Activated CD4-positive, alpha-beta T cell treated with anti-CD3 and anti-CD28 coated beads, Interleukin-2, Interleukin-4, amounts not matched to agents 100 ng/mL and 50 ng/mL, durations not matched to agents 16 hours and 8 hours (primary cell): Measurements from ENCODE around the gene RGS11.
"Not testable (repeated sequence)": the region's sequence is repeated elsewhere in the genome, so short reads cannot be mapped to it uniquely, and the experiment has no call there.

ENCODE experiments used
- DNase-seq: peaks from one replicate; pipeline ENCODE4 v3.0.0-alpha.2; 2020; ENCODE audit warnings: low spot score

Gene RGS11

DNA sequence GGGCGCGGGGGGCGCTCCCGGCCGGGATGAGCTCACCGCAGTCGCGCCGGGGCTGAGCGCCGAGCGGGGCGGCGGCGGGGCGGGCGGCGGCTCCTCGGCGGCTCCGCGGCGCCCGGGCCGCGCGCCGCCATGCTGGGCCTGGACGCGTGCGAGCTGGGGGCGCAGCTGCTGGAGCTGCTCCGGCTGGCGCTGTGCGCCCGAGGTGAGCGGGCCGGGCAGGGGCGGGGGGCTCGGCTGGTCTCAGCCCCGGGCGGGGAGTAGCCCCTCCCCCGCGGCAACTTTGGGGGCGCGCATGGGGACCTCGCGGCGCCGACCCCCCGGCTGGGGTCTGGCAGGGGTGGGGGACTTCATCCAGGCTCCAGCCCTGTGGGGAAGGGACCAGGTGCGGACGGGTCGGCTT is 4.8 kb upstream of the RGS11 start, which contains the start of gene ARHGDIG:
ARHGDIG (plus strand) TSS at position 40 of the 400 bp plus-strand sequence; CDS start at position 130, 90 bp downstream.
- DNase-seq, result no peak

GRCh38 chr16:280005-280460 is 4.3 kb upstream of the RGS11 start:
- no peak for DNase-seq

DNA sequence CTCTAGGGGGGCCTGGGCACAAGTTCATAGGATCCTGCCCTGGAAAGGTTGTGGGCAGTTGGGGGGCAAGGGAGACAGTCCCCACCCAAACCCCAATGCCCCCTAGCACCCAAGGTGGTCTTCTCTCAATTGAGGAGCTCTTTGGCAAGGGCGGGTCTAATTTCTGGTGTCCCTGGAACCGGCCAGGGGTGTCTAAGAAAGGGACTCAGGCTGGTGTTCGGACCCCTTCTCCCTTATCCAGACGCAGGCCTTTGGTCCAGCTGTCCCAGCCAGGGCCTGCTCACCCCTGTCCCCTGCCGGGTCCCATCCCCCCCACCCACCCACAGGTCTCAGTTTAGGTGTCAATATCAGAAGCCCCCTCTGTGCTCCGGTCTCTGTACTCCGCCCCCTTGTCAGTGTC is 3.8 kb upstream of the RGS11 start:
- DNase-seq, result no peak

DNA sequence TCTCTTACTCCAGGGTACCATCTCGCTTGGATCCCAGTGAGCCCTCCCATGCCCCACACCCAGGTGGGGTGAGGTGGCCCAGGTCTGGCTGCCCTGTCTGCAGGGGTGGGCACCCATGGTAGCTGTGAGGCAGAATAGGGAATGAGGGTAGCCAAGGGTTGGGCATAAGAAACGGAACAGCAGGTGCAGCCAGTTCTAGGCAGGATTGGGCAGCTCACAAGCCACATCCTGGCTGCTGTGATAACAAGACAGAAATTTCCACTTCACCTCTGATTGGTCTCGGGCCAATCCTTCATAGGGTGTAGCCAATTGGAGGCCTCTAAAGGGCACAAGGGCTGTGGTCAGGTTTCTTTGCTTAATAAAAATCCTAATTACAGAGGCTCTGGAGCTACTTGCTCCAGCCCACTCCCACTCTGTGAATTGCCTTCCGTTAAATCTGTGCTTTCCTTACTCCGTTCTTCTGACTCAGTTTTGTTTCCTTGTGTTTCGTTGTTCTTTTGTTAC is 3.2 kb upstream of the RGS11 start:
- DNase-seq, result peak; percentile 49

- no peak for DNase-seq
These were observed 808 bp upstream of the RGS11 start for GRCh38 chr16:276426-277077.

- no peak for DNase-seq
These were observed 603 bp downstream of the RGS11 start for GRCh38 chr16:275041-275641.

- no peak for DNase-seq
These were observed 2.0 kb downstream of the RGS11 start for GRCh38 chr16:273547-274421.

DNA sequence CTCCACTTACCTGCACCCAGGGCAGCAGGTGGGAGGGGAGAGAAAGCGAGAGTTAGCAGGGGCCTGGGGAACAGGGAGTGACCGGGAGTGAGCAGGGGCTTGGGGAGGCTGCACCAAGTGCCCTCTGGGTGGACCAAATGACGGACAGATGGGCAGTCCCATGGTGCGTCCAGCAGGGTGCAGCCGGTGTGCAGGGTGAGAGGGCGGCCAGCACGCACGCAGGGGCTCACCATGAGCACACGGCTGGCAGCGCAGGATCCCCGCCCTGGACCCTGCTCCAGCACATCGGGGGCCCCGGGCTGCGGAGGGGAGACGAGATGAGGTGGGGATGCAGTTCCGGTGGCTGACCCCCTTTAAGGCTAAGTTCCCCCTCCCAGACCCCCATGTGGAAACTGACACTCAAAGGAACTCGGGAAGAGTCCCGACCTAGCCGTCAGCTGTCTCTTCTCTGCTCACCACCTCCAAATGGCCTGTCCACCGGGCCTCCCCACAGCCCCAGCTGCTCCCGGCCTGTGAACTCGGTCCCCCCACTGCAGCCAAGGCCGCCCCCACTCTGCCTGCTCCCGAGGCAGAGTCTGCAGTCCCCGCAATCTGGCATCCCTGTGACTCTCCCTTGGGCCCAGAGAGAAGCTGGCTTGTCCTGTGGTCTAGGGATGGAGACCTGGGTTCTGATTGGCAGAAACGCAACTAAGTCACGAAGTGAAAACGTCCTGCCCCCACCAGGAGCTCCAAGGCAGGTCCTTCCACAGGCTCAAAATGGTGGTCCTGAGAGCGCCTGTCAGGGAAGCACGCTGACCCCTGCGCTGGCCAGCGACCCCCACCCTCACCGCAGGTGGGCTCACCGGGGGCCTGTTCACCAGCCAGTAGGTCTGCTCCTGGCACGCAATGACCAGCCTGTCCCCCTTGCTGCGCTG is 2.9 kb downstream of the RGS11 start:
- DNase-seq, result no peak

- no peak for DNase-seq
These were observed 5.1 kb downstream of the RGS11 start for GRCh38 chr16:270381-271255.

DNA sequence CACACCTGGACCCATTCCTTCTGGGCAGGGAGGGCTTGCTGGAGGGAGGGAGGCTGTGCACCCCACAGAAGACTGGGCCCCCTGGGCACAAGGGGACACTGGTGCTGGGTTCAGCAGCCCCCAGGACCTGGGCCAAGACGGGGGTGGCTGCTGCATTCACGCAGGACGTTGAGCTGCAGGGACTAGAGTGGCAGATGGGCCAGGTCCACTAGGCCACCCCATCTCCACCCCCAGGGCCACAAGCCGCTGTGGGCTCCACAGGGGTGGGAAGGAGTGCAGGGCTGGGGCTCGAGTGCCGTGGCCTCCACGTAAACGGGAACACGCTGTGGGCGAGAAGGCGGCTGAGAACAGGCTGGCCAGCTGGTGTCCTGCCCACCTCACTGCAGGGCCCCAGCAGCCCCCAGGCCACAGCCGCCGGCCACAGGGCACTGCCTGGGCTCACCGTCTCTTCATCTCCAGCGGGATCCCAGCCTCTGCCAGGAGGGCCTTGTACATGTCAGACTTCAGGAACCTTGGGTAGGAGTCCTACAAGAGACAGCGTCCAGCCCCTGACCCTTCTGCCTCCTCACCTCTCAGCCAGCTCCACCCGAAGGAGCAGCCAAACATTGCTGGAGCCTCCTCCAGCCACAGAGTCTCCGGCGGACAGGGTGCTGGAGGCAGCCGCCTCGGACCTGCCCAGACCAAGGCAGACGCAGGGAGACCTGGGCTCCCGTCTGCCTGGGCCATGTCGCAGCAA is 6.5 kb downstream of the RGS11 start:
- no peak for DNase-seq

GRCh38 chr16:268141-269053 is 7.3 kb downstream of the RGS11 start:
- no peak for DNase-seq

DNA sequence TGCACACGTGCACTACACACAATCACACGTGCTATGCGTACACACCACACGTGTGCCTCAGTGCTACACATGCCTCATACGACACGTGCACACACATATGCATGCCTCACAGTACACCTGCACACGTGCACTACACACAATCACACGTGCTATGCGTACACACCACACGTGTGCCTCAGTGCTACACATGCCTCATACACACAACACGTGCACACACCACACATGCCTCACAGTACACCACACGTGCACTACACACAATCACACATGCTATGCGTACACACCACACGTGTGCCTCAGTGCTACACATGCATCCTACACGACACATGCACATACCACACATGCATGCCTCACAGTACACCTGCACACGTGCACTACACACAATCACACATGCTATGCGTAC is 8.2 kb downstream of the RGS11 start:
- DNase-seq, result not testable (repeated sequence)

GRCh38 chr16:266258-267164 is 9.2 kb downstream of the RGS11 start:
- DNase-seq, result no peak

DNA sequence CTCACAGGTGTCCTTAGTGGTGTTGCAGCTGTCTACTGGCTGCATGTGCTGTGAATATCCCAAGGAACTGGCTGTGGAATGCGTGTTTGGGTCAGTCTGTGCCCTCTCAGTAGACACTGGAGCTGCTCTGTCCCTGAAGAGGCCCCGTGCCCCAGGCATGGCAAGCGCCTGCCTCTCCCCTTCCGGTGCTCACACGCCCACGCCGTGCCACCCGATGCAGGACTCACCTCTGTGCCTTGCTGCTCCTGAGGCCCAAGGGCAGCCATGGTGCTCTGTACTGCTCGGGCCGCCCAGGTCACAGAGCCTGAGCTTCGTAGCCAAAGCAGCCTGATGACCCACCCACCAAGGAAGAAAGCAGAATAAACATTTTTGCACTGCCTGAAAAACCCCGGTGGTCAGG is 10.0 kb downstream of the RGS11 start:
- no peak for DNase-seq

DNA sequence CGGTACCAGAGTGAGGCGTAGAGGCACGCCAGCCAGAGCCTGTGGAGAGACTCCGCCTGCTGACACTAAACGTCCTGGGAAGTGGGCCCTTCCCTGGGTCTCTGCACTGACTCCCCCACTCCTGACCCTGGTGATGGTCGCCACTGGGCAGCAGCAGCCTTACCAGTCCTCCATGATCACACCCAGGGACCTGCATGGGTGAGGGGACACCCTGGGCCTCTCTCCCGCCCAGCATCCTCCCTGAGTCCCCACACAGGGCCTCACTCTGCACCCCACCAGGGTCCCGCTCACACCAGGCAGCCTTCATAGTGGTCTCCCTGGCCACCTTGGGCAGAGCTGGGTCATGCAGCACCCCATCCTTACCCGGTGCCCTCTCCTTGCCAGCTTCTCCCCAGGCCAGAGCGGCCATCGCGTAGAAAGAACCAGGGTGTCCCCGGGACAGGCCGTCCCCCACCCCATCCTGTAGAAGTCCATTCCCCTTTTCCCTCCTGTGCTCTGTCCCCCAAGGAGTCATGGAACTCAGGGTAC is 10.7 kb downstream of the RGS11 start:
- DNase-seq, result no peak

- DNase-seq, result no peak
These were observed 11.2 kb downstream of the RGS11 start for GRCh38 chr16:264440-264951.

- no peak for DNase-seq
These were observed 11.8 kb downstream of the RGS11 start for GRCh38 chr16:263944-264343.
